Right atrium auricular region (tissue), 2 donors: ENCODE data around the gene METTL25B. TPM values are rescaled to one million over a fixed set of nuclear protein-coding genes. Genes with fewer than 3 reads are reported as not detected.

Experiments
- DNase-seq: peaks from one replicate; pipeline ENCODE4 v3.0.0-alpha.2; 2019; ENCODE audit warnings: low spot score
- H3K27ac ChIP-seq, 2 donors: fragments of 200-600 bp; sonication (generic); 1 replicate in 1 of 2; 2 replicates in 1 of 2; pipeline ENCODE4 v1.5.1; 2016 to 2019
- H3K27me3 ChIP-seq, 2 donors: fragments of 200-600 bp; sonication (generic); one replicate each; pipeline versions ENCODE4 v1.5.1 to v1.6.0; 2017 to 2019
- H3K36me3 ChIP-seq: fragments of 200-600 bp; sonication (generic); one replicate; pipeline ENCODE4 v1.5.1; 2016
- H3K4me1 ChIP-seq, 2 donors: fragments of 200-600 bp; sonication (generic); one replicate each; pipeline versions ENCODE4 v1.5.1 to v1.6.0; 2017 to 2019
- H3K4me3 ChIP-seq, 2 donors: fragments of 200-600 bp; sonication (generic); 1 replicate in 1 of 2; 2 replicates in 1 of 2; pipeline ENCODE4 v1.5.1; 2017 to 2019; ENCODE audit warnings: mild to moderate bottlenecking in 1 of 2, moderate library complexity in 1 of 2
- H3K9me3 ChIP-seq, 2 donors: fragments of 200-600 bp; sonication (generic); one replicate each; pipeline ENCODE4 v1.5.1; 2019
- CTCF ChIP-seq, 2 donors: fragments of 200-600 bp; sonication (generic); IDR thresholded peaks; one replicate each; pipeline ENCODE4 v1.5.1; 2019; ENCODE audit warnings: antibody characterized with exemption in 2 of 2
- total RNA-seq, 2 donors: library from RNA; depleted of rRNA; stranded (reverse); fragments of >200 nt; gene quantifications; one replicate each; pipeline ENCODE4 v1.1.0, GENCODE V29; 2016

Gene METTL25B
- total RNA-seq, 2 donors from 2014 or later = 7.4 to 15.6 TPM

GRCh38 chr1:156692441-156692924 is 35.8 kb upstream of the METTL25B start:
- no peaks in the 10 kb centered on the region for H3K36me3 ChIP-seq
- no peak for TF ChIP-seq CTCF (IDR thresholded peaks at IDR 0.05)
- H3K27ac ChIP-seq = no peak overlapping the region
- H3K27me3 ChIP-seq = peaks cover 0 to 5% of the 10 kb centered on the region in 2 donors
- no peaks in the 10 kb centered on the region for H3K9me3 ChIP-seq
- DNase-seq = no peak
- no peak overlapping the region for H3K4me3 ChIP-seq
- peaks cover 0 to 24% of the 10 kb centered on the region in 2 donors for H3K4me1 ChIP-seq

DNA sequence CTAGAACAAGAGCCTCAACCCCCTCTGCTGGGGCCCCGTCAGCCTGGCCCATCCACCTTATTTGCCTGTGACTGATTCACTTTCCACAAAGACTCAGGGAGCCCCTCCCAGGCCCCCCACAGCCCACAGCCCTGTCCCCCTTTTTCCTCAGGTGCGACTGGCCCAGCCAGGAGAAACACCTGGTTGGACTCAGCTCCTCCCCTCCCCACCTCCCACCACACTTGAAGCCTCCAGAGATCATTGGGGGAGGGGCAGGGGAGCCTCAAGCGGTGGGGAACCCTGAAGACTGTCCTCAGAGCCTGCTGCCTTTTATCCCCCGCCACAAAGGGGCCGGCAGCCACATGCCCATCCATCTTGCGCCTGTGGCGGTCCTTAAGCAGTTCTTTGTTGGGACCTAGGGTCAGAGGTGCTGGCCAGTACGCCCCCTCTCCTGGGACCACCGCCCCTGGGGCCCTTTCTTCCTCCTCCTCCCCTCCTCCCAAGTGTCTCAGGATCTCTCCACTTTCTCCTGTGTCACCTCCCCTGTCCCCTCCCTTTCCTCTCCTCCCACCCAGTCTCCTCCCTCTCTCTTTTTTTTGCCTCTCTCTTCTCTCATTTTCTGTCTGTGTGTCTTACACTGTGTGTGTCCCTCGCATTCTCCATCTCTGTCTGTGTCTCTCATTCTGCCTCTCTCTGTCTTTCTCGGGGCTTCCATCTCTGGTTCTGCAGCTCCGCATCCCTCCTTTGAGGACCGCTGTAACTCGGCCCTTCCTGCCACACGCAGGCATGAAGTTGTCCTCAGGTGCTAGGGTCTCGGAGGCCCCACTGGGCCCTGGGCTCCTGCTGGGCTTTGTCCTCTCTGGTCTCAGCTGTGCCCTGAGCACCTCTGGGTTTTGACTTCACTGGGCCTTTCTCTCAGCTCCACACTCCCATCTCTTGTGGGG is 35.1 kb upstream of the METTL25B start:
- Histone ChIP-seq H3K4me3 (no peak overlapping the region), H3K27ac (no peak overlapping the region), H3K4me1 (peaks cover 0 to 24% of the 10 kb centered on the region in 2 donors), H3K27me3 (peaks cover 0 to 5% of the 10 kb centered on the region in 2 donors), H3K36me3 (no peaks in the 10 kb centered on the region), H3K9me3 (no peaks in the 10 kb centered on the region)
- DNase-seq = no peak
- TF ChIP-seq CTCF (IDR thresholded peaks at IDR 0.05) = no peak

DNA sequence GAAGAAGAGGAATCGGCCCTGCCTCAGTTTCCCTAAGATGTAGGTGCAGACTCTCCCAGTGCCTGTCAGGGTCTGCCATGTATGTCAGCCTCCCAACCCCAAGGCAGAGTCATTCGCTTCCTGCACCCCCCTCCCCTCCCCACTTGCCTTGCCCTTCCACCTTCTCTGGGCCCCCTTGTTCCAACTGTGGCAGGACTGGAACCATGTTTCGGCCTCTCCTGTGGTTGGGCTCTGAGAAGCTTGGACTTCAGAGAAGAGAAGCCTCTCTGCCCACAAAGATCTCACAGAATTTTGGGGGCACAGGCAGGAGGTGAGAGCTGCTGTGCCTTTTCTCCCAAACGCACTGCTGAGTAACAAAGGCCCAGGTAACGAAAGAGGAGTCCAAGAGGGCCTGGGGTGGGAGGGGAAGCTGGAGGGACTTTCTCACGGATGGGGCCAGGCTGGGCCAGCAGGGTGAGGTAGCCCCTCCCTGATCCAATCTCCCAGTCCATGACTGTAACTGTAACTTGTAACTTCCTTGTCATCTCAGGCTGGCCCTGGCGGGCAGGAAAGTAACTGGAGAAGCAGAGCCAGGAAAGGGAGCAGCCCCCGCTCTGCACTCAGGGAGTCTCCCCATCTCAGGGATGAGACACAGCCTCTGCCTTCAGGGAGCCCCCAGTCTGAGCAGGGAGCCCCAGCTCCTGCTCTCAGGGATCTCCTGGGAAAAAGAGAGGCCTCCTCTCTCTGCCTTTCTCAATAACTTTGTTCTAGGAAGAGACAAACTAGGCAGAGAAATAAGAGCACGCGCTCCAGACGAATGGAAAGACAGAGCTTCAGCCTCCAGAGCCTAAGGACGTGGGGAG is 34.2 kb upstream of the METTL25B start:
- Histone ChIP-seq H3K27me3 (peaks cover 0 to 5% of the 10 kb centered on the region in 2 donors), H3K36me3 (no peaks in the 10 kb centered on the region), H3K4me3 (no peak overlapping the region), H3K27ac (no peak overlapping the region), H3K9me3 (no peaks in the 10 kb centered on the region), H3K4me1 (peaks cover 0 to 21% of the 10 kb centered on the region in 2 donors)
- no peak for TF ChIP-seq CTCF (IDR thresholded peaks at IDR 0.05)
- no peak for DNase-seq

DNA sequence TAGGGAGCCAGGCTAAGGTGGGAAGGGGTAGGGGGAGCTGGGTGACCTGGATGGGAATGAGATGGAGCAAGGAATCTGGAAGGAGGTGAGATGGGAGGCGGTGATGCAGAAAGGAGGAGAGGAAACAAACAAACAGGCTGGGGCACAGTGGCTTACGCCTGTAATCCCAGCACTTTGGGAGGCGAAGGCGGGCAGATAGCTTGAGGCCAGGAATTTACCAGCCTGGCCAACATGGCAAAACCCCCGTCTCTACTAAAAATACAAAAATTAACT is 33.6 kb upstream of the METTL25B start:
- peaks cover 0 to 5% of the 10 kb centered on the region in 2 donors for H3K27me3 ChIP-seq

DNA sequence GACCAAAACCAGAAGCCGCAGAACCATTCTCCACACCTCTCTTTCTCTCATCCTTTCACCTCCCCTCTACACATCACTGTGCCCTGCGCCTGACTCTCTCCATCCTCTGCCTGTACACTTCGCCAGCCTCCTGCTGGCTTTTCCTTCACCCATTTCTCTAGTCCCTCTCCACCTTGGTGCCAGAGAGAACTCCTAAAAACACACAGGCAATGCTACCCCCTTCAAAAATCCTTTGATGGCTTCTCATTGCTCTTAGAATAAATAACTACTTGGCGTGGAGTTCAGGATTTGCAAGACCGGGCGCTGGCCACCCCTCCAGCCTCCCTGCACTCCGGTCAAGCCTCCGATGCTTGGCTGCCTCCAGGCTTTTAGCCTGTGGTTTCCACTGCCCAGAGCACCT is 31.5 kb upstream of the METTL25B start:
- peaks cover 0 to 5% of the 10 kb centered on the region in 2 donors for H3K27me3 ChIP-seq

More for the DNA sequence above, 33.6 kb upstream of the METTL25B start:
- Histone ChIP-seq H3K4me3 (no peak overlapping the region), H3K9me3 (no peaks in the 10 kb centered on the region), H3K4me1 (peaks cover 0 to 16% of the 10 kb centered on the region in 2 donors), H3K36me3 (no peaks in the 10 kb centered on the region), H3K27ac (no peak overlapping the region)
- DNase-seq = no peak
- no peak for TF ChIP-seq CTCF (IDR thresholded peaks at IDR 0.05)

More for the DNA sequence above, 31.5 kb upstream of the METTL25B start:
- no peak for TF ChIP-seq CTCF (IDR thresholded peaks at IDR 0.05)
- Histone ChIP-seq H3K27ac (no peak overlapping the region), H3K4me3 (no peak overlapping the region), H3K4me1 (peaks cover 0 to 11% of the 10 kb centered on the region in 2 donors), H3K9me3 (no peaks in the 10 kb centered on the region), H3K36me3 (no peaks in the 10 kb centered on the region)
- no peak for DNase-seq
